ENCODE data around the gene CPEB3. TPM values are rescaled to one million over a fixed set of nuclear protein-coding genes. Genes with fewer than 3 reads are reported as not detected.
"Not testable (repeated sequence)": the region's sequence is repeated elsewhere in the genome, so short reads cannot be mapped to it uniquely, and the experiment has no call there.

The CPEB3 gene
- total RNA-seq, 2 experiments from 2014 or later = 1.2 to 1.3 TPM

GRCh38 chr10:92042541-92042940 is 248.3 kb downstream of the CPEB3 start:
- TF ChIP-seq, protein P1, sequence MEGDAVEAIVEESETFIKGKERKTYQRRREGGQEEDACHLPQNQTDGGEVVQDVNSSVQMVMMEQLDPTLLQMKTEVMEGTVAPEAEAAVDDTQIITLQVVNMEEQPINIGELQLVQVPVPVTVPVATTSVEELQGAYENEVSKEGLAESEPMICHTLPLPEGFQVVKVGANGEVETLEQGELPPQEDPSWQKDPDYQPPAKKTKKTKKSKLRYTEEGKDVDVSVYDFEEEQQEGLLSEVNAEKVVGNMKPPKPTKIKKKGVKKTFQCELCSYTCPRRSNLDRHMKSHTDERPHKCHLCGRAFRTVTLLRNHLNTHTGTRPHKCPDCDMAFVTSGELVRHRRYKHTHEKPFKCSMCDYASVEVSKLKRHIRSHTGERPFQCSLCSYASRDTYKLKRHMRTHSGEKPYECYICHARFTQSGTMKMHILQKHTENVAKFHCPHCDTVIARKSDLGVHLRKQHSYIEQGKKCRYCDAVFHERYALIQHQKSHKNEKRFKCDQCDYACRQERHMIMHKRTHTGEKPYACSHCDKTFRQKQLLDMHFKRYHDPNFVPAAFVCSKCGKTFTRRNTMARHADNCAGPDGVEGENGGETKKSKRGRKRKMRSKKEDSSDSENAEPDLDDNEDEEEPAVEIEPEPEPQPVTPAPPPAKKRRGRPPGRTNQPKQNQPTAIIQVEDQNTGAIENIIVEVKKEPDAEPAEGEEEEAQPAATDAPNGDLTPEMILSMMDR (IDR thresholded peaks at IDR 0.05) = no peak
- POLR2A ChIA-PET = no interaction called here
- Histone ChIP-seq H3K27me3 (ENCODE audit: control insufficient read depth in 1 of 2, insufficient read depth in 2 of 2, low read length in 2 of 2) (no peaks in the 10 kb centered on the region), H3K27ac (ENCODE audit: low read depth in 1 of 2, low read length in 2 of 2) (no peak overlapping the region), H3K9me3 (ENCODE audit: control insufficient read depth in 1 of 2, insufficient read depth in 1 of 2, low read length in 2 of 2) (peaks cover 0 to 8% of the 10 kb centered on the region in 2 experiments), H3K4me1 (ENCODE audit: insufficient read depth, low read length) (no peaks in the 10 kb centered on the region), H3K4me3 (ENCODE audit: low read length) (no peak overlapping the region), H3K36me3 (ENCODE audit: insufficient read depth, low read length) (no peaks in the 10 kb centered on the region)
- Mint-ChIP-seq H3K9me3 (peaks cover 2% of the 10 kb centered on the region), H3K36me3 (ENCODE audit: low read depth) (no peaks in the 10 kb centered on the region), H3K4me1 (ENCODE audit: low read depth) (peaks cover 5% of the 10 kb centered on the region), H3K4me3 (no peak overlapping the region), H3K27me3 (no peaks in the 10 kb centered on the region), H3K27ac (no peak overlapping the region)
- CTCF ChIA-PET = no interaction called here
- intact Hi-C loops (cut with DNase I, micrococcal nuclease) = no loop called here
- DNase-seq (no peak), ATAC-seq (ENCODE audit: poor library complexity) (no peak)

GRCh38 chr10:92038949-92039348 is 251.9 kb downstream of the CPEB3 start:
- Histone ChIP-seq H3K4me1 (ENCODE audit: insufficient read depth, low read length) (no peaks in the 10 kb centered on the region), H3K36me3 (ENCODE audit: insufficient read depth, low read length) (no peaks in the 10 kb centered on the region), H3K27me3 (ENCODE audit: control insufficient read depth in 1 of 2, insufficient read depth in 2 of 2, low read length in 2 of 2) (no peaks in the 10 kb centered on the region), H3K9me3 (ENCODE audit: control insufficient read depth in 1 of 2, insufficient read depth in 1 of 2, low read length in 2 of 2) (no peaks in the 10 kb centered on the region), H3K4me3 (ENCODE audit: low read length) (no peak overlapping the region), H3K27ac (ENCODE audit: low read depth in 1 of 2, low read length in 2 of 2) (no peak overlapping the region)
- no peak for ATAC-seq (ENCODE audit: poor library complexity)
- Mint-ChIP-seq H3K4me1 (ENCODE audit: low read depth) (no peaks in the 10 kb centered on the region), H3K9me3 (peaks cover 6% of the 10 kb centered on the region), H3K27ac (no peak overlapping the region), H3K27me3 (no peaks in the 10 kb centered on the region), H3K4me3 (no peak overlapping the region), H3K36me3 (ENCODE audit: low read depth) (peaks cover 11% of the 10 kb centered on the region)
- POLR2A ChIA-PET = no interaction called here
- no peak for DNase-seq
- TF ChIP-seq, protein P1 (IDR thresholded peaks at IDR 0.05) = no peak
- CTCF ChIA-PET = no interaction called here
- intact Hi-C loops (cut with DNase I, micrococcal nuclease) = no loop called here

- intact Hi-C loops (cut with DNase I, micrococcal nuclease); POLR2A ChIA-PET; H3K27me3 ChIP-seq (ENCODE audit: control insufficient read depth in 1 of 2, insufficient read depth in 2 of 2, low read length in 2 of 2); H3K27ac ChIP-seq (ENCODE audit: low read depth in 1 of 2, low read length in 2 of 2); H3K9me3 Mint-ChIP-seq; H3K27me3 Mint-ChIP-seq; DNase-seq; CTCF ChIA-PET; H3K4me1 ChIP-seq (ENCODE audit: insufficient read depth, low read length); H3K27ac Mint-ChIP-seq; H3K9me3 ChIP-seq (ENCODE audit: control insufficient read depth in 1 of 2, insufficient read depth in 1 of 2, low read length in 2 of 2); H3K4me3 ChIP-seq (ENCODE audit: low read length); ATAC-seq (ENCODE audit: poor library complexity); H3K4me1 Mint-ChIP-seq (ENCODE audit: low read depth); H3K4me3 Mint-ChIP-seq: not testable (repeated sequence)
- peaks cover 63% of the 10 kb centered on the region for H3K36me3 Mint-ChIP-seq (ENCODE audit: low read depth)
- peaks cover 34% of the 10 kb centered on the region for H3K36me3 ChIP-seq (ENCODE audit: insufficient read depth, low read length)
These were observed 257.8 kb downstream of the CPEB3 start for GRCh38 chr10:92033070-92033469.

GRCh38 chr10:92031580-92031979 is 259.3 kb downstream of the CPEB3 start:
- no peak overlapping the region for H3K27ac ChIP-seq (ENCODE audit: low read depth in 1 of 2, low read length in 2 of 2)
- H3K4me3 ChIP-seq (ENCODE audit: low read length) = no peak overlapping the region
- intact Hi-C loops (cut with DNase I, micrococcal nuclease) = no loop called here
- TF ChIP-seq, protein P1 (IDR thresholded peaks at IDR 0.05) = no peak
- DNase-seq (no peak), ATAC-seq (ENCODE audit: poor library complexity) (no peak)
- CTCF ChIA-PET = no interaction called here
- Mint-ChIP-seq H3K27ac (no peak overlapping the region), H3K4me3 (no peak overlapping the region), H3K9me3 (peaks cover 4% of the 10 kb centered on the region), H3K36me3 (ENCODE audit: low read depth) (peaks cover 78% of the 10 kb centered on the region), H3K4me1 (ENCODE audit: low read depth) (no peaks in the 10 kb centered on the region), H3K27me3 (no peaks in the 10 kb centered on the region)
- no peaks in the 10 kb centered on the region for H3K9me3 ChIP-seq (ENCODE audit: control insufficient read depth in 1 of 2, insufficient read depth in 1 of 2, low read length in 2 of 2)
- H3K36me3 ChIP-seq (ENCODE audit: insufficient read depth, low read length) = peaks cover 48% of the 10 kb centered on the region
- H3K4me1 ChIP-seq (ENCODE audit: insufficient read depth, low read length) = no peaks in the 10 kb centered on the region
- no peaks in the 10 kb centered on the region for H3K27me3 ChIP-seq (ENCODE audit: control insufficient read depth in 1 of 2, insufficient read depth in 2 of 2, low read length in 2 of 2)
- POLR2A ChIA-PET = interaction anchor here (0.6 kb wide), 1 partner anchor 560 kb away, joined by 3 read pairs; no protein-coding TSS in a partner anchor
